ENCODE results near the gene LEAP2.

GRCh38 chr5:132886064-132886823 lies 12.8 kb downstream of the LEAP2 start:
- TF ChIP-seq CTCF (IDR thresholded peaks at IDR 0.05; ENCODE audit: low read length): no peak
- TF ChIP-seq EZH2 (IDR thresholded peaks at IDR 0.05; ENCODE audit: borderline replicate concordance, low read length): no peak
